ENCODE results near the gene TCP10L. TPM values are rescaled to one million over a fixed set of nuclear protein-coding genes. Genes with fewer than 3 reads are reported as not detected.

Gene TCP10L
- total and polyA plus RNA-seq, 10 of the 15 experiments (the other 5 are each of a cell fraction or from before 2014, with no cell fraction given) = 0.11 to 0.45 (median 0.19) TPM; not detected in 3

DNA sequence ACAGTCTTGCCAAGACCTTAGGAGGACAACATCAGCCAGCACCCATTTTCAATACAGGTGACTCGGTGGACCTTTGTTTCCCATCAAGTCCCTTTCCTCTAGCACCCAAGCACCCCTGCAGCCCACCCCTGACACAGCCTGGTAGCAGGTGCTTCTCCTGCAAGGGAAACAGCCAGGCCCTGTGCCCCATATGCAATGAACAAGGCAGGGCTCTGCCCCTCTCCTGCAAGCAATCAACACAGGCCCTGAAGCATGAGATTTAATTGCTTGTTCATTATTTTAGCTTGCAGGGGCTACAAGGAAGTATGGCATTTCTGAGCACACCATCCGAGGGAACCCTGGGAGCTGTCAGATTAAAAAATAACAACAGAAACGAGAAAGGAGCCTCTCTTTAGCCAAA is 35.4 kb downstream of the TCP10L start (continued):
- TF ChIP-seq REST (IDR thresholded peaks at IDR 0.05; ENCODE audit: low read depth, low read length) (no peak), NFYA (IDR thresholded peaks at IDR 0.05; ENCODE audit: borderline replicate concordance, low read depth, low read length) (no peak)

GRCh38 chr21:32549440-32549839 is 35.9 kb downstream of the TCP10L start:
- Histone ChIP-seq H3K4me2 (ENCODE audit: control insufficient read depth, insufficient read depth) (no peak overlapping the region), H3K4me1 (ENCODE audit: control insufficient read depth, insufficient read depth, low read length) (no peaks in the 10 kb centered on the region), H3K9me3 (replicated peaks; ENCODE audit: control insufficient read depth, insufficient read depth, low read length) (no peaks in the 10 kb centered on the region), H3K9ac (ENCODE audit: control insufficient read depth, insufficient read depth, low read length) (no peak overlapping the region), H4K20me1 (ENCODE audit: control insufficient read depth, insufficient read depth) (no peaks in the 10 kb centered on the region), H3K79me2 (ENCODE audit: control insufficient read depth, insufficient read depth, low read length) (no peaks in the 10 kb centered on the region), H3K27me3 (replicated peaks in 1 of 2; ENCODE audit: control insufficient read depth in 2 of 2, insufficient read depth in 2 of 2, low read length in 1 of 2) (no peaks in the 10 kb centered on the region), H3K27ac (ENCODE audit: control insufficient read depth, insufficient read depth) (no peak overlapping the region), H2AFZ (ENCODE audit: control insufficient read depth, low read depth, low read length) (no peak overlapping the region), H3K4me3 (no peak overlapping the region), H3K36me3 (ENCODE audit: control insufficient read depth in 2 of 2, insufficient read depth in 2 of 2, low read length in 1 of 2) (no peaks in the 10 kb centered on the region)
- FAIRE-seq (no peak), DNase-seq (ENCODE audit: low read depth, low spot score) (no peak), ATAC-seq (no peak)
- in situ Hi-C loops (cut with MboI) (no loop called here), intact Hi-C loops (cut with micrococcal nuclease; ENCODE audit: unreplicated experiment) (no loop called here)
- POLR2A ChIA-PET = no interaction called here
- RAD21 ChIA-PET (ENCODE audit: unreplicated experiment) = no interaction called here
- BruUV-seq (replicated peaks) = no TSS peak
- TF ChIP-seq RBBP5 (conservative IDR thresholded peaks at IDR 0.05) (no peak), HDGF (IDR thresholded peaks at IDR 0.05) (no peak), ZNF217 (IDR thresholded peaks at IDR 0.05) (no peak), RFX5 (IDR thresholded peaks at IDR 0.05; ENCODE audit: low read depth, low read length) (no peak), ZBED1 (IDR thresholded peaks at IDR 0.05; ENCODE audit: borderline replicate concordance) (no peak)
- WGBS (ENCODE audit: insufficient coverage, insufficient replicate concordance, low lambda C conversion rate, missing lambda C conversion rate) = 0% methylated on average over 1 of the region's 1 CpG
- SMC1A ChIA-PET (ENCODE audit: uncharacterized antibody, unreplicated experiment) = no interaction called here
- CTCF ChIA-PET = interaction anchor here (1.9 kb wide), 1 partner anchor 20 kb away, joined by 4 read pairs; no protein-coding TSS in a partner anchor
